COLO668 (cell line): ENCODE data around the gene DPP9.

Source experiments
- DNase-seq: peaks from one replicate; lab custom pipeline; 2025; ENCODE audit not compliant: unreplicated experiment; lab: John Stamatoyannopoulos, UW

DPP9 gene

GRCh38 chr19:4709440-4710280 lies 14.0 kb downstream of the DPP9 start:
- no peak for DNase-seq

DNA sequence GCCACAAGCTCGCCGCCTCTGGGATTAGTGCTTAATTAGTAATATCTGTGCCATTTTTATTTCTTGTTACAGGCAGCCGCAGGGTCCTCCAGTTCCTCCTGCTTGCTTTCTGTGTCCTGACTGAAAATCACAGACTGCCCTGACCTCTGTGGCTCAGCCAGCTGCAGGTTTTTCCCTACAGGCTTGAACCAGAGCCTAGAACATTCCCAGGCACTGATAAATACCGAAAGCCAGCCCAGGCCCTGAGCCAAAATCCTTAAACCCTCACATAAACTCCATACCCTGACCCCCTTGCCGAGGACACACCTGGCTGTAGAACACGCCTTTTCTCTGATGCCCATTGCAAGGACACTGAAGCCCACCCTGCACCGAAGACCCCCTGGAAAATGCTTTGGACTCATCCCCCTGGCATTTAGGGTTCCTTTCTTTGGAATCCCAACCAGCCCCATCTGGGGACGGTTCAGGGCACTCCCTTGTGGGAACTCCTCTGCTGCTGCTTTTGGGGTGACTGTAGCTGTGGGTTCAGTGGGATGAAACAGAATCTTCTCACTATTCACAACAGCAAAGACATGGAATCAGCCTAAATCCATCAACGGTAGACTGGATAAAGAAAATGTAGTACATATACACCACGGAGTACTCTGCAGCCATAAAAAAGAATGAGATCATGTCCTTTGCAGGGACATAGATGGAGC lies 15.5 kb downstream of the DPP9 start:
- no peak for DNase-seq

- no peak for DNase-seq
Observed at GRCh38 chr19:4707322-4707721, 16.3 kb downstream of the DPP9 start.

- no peak for DNase-seq
Observed at GRCh38 chr19:4705413-4706131, 18.1 kb downstream of the DPP9 start.

GRCh38 chr19:4704317-4704673 lies 19.3 kb downstream of the DPP9 start:
- DNase-seq: no peak

DNA sequence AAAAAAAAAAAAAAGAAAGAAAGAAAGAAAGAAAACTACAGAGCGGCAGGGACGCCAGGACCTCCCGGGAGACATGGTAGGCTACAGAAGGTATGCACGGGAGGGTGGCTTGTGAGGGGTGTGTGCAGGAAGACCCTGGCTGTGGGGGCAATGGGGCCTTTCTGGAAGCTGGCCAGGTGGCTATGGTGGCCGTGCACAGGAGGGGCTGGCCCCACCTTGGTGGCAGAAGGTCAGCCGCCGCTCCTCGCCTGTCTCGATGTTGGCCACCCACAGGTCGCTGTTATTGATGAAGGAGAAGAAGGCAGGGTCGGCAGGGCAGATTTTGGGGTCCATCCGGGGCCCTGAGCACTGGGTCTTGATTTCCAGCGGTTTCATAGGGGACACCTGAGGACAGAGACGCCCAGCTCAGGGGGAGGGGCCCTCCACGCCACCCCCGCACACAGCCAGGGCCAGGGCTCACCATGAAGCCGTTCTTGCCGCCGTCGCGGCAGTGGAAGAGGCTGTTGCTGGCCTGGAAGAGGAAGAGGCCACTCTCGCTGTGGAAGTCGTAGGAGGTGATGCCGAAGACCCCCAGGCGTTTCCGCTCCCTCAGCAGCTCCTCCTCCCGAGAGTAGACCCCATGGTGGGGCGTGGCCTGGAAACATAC lies 19.8 kb downstream of the DPP9 start:
- DNase-seq: no peak

- DNase-seq: no peak
Observed at GRCh38 chr19:4702764-4703163, 20.9 kb downstream of the DPP9 start.

DNA sequence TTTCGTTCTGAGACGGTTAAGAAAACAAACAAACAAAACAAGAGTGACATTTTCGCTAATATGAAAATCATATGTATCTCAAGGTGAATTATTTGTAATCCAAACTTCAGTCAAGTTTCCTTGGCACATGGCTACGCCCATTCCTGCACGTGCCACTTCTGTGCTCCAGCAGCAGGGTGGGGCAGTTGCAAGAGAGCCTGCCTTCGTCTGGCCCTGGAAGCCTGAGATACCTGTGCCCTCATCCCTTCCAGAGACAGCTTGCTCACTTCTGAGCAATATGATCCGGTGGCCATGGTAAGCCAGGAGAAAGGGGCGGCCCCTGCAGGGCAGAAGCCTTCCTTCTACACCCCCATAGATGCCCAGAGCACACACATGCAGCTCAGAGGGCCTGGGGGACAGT lies 22.1 kb downstream of the DPP9 start:
- DNase-seq: no peak

DNA sequence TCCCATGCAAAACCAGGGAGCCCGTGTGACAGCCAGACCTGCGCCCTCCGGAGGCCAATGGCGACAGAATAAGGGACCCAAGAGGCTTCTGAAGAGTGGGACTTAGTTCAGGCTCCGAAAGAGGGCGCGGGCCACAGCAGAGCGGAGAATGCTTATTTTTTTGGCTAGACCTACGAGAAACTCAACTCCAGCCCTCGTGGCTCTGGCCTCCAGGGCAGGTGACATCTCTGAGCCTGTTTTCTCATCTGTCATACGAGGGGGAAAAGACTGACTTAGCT lies 23.0 kb downstream of the DPP9 start:
- no peak for DNase-seq

DNA sequence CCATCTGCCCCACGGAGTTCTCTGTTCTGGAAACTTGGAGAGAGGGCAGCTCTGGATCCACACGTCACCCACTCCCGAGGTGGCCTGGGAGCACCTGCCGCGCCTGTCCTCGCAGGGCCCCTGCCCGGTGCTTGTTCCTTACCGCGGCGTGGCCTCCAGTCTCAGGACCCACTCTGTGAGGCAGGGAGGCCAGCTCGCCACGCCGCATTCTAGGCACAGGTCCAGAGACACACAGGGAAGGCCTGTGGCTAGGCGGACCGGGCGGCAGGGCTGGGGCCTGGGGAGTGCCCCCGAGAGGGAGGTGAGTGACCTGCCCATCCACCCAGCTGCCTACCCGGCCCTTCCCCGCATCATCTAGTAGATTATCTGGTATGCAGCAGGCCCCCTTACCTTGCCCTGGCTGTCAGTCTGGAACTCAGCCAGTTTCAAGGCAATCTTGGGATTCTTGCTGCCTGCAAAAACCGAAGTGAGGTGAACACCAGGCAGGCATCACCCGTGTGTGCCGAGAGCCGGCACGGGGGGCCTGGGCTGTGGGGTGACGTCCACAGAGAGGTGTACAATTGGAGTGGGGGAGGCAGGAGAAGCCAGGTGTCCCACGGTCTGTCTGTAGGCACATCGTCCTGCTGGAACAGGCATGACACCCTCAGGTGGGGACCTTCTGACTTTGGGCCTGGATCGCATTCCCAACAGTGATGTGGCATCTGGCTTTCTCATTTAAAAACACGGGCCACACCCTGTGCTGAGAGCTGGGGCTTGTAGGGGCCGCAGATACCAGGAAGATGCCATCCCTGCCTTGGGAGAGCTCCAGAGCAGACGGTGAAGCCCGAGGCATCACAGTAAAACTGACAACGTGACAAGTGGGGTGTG lies 23.6 kb downstream of the DPP9 start:
- no peak for DNase-seq

- no peak for DNase-seq
Observed at GRCh38 chr19:4697304-4697703, 26.3 kb downstream of the DPP9 start.

DNA sequence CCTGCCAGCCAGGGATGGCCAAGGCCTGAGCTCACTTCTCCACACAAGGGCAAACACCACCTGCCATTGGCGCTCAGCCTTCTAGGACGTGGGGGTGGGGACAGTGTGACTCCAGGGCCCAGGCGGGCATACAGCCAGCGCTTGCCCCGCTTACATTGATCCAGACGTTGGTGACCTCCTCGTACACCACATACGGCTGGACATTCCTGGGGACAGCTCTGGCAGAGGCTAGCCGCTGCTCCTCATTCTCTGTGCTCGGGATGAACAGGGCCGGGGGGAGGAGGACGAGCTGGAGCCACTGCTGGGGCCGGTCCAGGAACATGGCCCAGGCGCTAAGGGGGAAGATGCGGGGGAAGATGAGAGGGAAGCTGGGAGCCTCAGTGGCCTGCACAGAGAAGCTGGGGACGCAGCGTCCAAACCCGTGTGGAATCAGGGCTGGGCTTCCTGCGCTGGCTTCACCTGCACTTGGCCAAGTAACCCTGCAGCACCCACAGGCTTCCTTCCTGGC lies 28.4 kb downstream of the DPP9 start:
- no peak for DNase-seq

GRCh38 chr19:4694211-4694987 lies 29.2 kb downstream of the DPP9 start:
- no peak for DNase-seq

DNA sequence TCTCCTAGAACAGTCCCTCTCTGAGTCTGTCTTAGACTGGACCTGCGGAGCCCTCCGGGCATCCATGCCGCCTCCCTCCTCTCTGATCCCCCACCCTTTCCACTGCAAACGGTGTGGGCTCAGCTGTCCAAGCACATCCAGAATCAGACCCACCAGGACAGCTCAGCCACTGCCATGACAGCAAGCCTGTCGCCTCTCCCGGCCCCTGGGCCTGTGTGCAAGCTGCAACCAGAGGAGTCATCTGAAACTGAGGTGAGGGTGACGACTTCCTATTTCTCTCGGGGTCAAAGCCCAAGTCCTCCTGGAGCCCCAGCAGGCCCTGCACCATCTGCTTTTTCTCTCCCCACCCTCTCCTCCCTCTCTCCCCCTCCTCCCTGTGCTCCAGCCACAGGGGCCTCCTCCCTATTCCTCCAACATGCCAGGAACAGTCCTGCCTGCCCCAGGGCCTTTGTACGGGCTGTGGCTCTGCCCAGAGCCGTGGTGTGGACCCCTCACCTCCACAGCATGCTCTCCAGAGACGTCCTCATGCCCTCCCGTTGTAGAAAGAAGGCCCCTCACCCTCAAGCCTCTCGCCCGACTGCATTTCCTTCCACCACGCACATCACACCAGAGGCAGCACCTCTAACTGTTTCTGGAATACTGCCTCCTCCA lies 30.0 kb downstream of the DPP9 start:
- no peak for DNase-seq

GRCh38 chr19:4693078-4693350 lies 30.6 kb downstream of the DPP9 start:
- DNase-seq: no peak

DNA sequence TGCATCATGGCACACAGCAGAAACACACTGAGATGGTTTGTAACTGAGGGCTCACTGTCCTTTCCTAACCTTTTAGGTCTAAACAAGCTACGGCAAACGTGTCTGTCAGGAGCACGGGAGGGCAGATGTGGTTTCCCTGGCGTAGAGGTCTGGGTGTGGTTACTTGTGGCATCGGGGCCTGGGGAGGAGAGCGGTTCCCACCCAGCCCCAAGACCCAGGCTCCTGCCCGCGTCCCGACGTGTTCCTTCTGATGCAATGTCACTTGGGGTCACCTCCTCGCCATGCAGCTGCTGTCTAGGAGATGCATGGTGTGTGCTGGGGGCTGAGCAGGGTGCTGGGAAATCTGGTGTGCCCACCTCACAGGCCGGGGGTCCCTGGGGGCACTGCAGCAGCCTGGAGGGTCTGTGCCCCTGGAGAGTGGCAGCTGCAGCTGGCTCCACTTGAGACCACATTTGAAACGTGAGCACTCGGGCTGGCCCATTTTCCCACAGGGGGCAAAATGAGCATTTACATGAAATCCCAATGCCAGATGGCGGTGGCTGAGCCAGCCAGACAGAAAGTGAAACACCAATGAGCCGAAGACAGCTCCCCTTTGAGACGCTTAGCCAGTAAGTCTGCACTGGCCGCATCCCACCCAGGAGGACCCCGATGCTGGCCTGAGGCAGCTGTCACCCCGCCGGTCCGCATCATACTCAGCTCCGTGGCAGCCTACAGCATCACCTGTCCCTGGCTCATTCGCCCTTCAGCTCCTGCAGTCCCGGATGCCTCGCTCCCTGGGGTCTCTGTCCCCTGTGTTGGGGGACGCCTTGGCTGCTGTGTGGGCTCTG lies 31.2 kb downstream of the DPP9 start:
- no peak for DNase-seq

- DNase-seq: no peak
Observed at GRCh38 chr19:4691373-4691772, 32.3 kb downstream of the DPP9 start.

DNA sequence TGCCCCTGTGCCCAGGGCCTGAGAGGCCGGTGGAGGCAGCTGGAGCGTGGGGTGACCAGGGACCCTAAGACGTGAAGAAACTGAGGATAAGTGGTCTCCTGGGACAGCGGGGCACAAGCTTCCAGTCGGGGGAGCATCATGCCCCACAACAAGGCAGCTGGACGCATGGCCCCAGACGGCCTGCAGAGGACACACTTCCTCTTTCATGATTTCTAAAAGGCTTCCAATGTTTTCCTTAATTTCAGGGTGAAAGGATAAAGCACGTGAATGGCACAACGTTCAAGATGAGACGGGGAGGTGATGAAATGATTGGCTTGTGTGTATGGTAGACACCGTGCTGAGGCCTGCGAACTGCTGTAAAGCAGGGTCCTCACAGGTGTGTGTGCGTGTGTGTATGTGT lies 33.3 kb downstream of the DPP9 start:
- DNase-seq: no peak

GRCh38 chr19:4689403-4689802 lies 34.2 kb downstream of the DPP9 start:
- DNase-seq: no peak
